ENCODE results near the gene RNF44.

RNF44 gene

GRCh38 chr5:176543428-176544182, 6.4 kb upstream of the RNF44 start:
- Histone ChIP-seq H3K27me3 (no peaks in the 10 kb centered on the region), H3K36me3 (no peaks in the 10 kb centered on the region), H3K4me1 (peaks cover 10% of the 10 kb centered on the region), H3K4me3 (ENCODE audit: low read depth, low read length) (peak overlapping the region; percentile 88), H3K9me3 (no peaks in the 10 kb centered on the region)
- DNase-seq: peak; percentile 80
- no peak for TF ChIP-seq CTCF (IDR thresholded peaks at IDR 0.05; ENCODE audit: low read depth, low read length)

- peaks cover 10% of the 10 kb centered on the region for H3K4me1 ChIP-seq
- no peak for TF ChIP-seq CTCF (IDR thresholded peaks at IDR 0.05; ENCODE audit: low read depth, low read length)
- DNase-seq: peak; percentile 67
- H3K27me3 ChIP-seq: no peaks in the 10 kb centered on the region
- H3K36me3 ChIP-seq: no peaks in the 10 kb centered on the region
- H3K9me3 ChIP-seq: no peaks in the 10 kb centered on the region
- H3K4me3 ChIP-seq (ENCODE audit: low read depth, low read length): peak overlapping the region; percentile 88
Observed at GRCh38 chr5:176542596-176543427, 5.6 kb upstream of the RNF44 start.

GRCh38 chr5:176542135-176542595, 5.0 kb upstream of the RNF44 start:
- Histone ChIP-seq H3K27me3 (no peaks in the 10 kb centered on the region), H3K36me3 (no peaks in the 10 kb centered on the region), H3K9me3 (no peaks in the 10 kb centered on the region), H3K4me1 (peaks cover 10% of the 10 kb centered on the region), H3K4me3 (ENCODE audit: low read depth, low read length) (peak overlapping the region; percentile 75)
- DNase-seq: no peak
- no peak for TF ChIP-seq CTCF (IDR thresholded peaks at IDR 0.05; ENCODE audit: low read depth, low read length)

- DNase-seq: no peak
- no peak for TF ChIP-seq CTCF (IDR thresholded peaks at IDR 0.05; ENCODE audit: low read depth, low read length)
- Histone ChIP-seq H3K4me3 (ENCODE audit: low read depth, low read length) (no peak overlapping the region), H3K9me3 (no peaks in the 10 kb centered on the region), H3K27me3 (no peaks in the 10 kb centered on the region), H3K36me3 (no peaks in the 10 kb centered on the region), H3K4me1 (peaks cover 10% of the 10 kb centered on the region)
Observed at GRCh38 chr5:176541338-176542134, 4.3 kb upstream of the RNF44 start.

GRCh38 chr5:176540956-176541337, 3.7 kb upstream of the RNF44 start:
- H3K4me1 ChIP-seq: peaks cover 10% of the 10 kb centered on the region
- TF ChIP-seq CTCF (IDR thresholded peaks at IDR 0.05; ENCODE audit: low read depth, low read length): no peak
- H3K4me3 ChIP-seq (ENCODE audit: low read depth, low read length): no peak overlapping the region
- H3K36me3 ChIP-seq: no peaks in the 10 kb centered on the region; the same call in 1 of the 2 replicates
- H3K9me3 ChIP-seq: no peaks in the 10 kb centered on the region
- no peak for DNase-seq
- no peaks in the 10 kb centered on the region for H3K27me3 ChIP-seq

All from BE2C (cell line).